ENCODE measurements around the gene GFM1. TPM values are rescaled to one million over a fixed set of nuclear protein-coding genes. Genes with fewer than 3 reads are reported as not detected.

The GFM1 gene
- total RNA-seq, 6 experiments from 2014 or later: 41.6 to 46.4 (median 44.1) TPM

GRCh38 chr3:158703566-158703965 lies 59.2 kb downstream of the GFM1 start:
- peaks cover 78% of the 10 kb centered on the region for H3K4me1 Mint-ChIP-seq (ENCODE audit: low read depth)
- H3K36me3 Mint-ChIP-seq (ENCODE audit: low read depth): peaks cover 38% of the 10 kb centered on the region
- no peak for TF ChIP-seq CTCF (IDR thresholded peaks at IDR 0.05)
- H3K9me3 Mint-ChIP-seq: no peaks in the 10 kb centered on the region
- no peak for DNase-seq
- H3K4me3 Mint-ChIP-seq: peak overlapping the region; percentile 72
- no peaks in the 10 kb centered on the region; the same call in 1 of the 2 replicates for H3K27me3 Mint-ChIP-seq (ENCODE audit: insufficient read depth)
- H3K27ac Mint-ChIP-seq: peak overlapping the region; percentile 97

DNA sequence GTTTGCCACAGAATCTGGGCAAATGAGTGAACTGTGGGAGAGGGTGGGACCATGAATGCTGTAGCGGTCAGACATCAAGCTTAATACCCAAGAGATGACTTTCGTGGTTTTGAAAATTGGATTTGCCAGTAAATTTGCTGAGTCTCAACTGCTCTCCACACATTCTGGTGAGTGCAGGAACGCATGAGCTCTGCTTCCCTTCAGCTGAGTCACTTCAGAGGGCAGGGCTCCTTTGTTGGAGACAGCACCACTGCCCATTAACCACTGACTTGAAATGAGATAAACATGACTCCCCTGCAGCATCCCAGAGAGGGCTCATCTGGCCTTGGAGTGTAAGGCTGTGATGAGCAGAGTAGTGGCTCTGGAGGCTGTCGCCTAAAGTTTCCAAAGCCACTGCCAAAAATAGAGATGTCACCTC lies 65.3 kb downstream of the GFM1 start:
- H3K36me3 Mint-ChIP-seq (ENCODE audit: low read depth): peaks cover 55% of the 10 kb centered on the region
- peaks cover 94% of the 10 kb centered on the region for H3K4me1 Mint-ChIP-seq (ENCODE audit: low read depth)
- H3K27ac Mint-ChIP-seq: peak overlapping the region; percentile 94
- no peaks in the 10 kb centered on the region for H3K9me3 Mint-ChIP-seq
- peak; percentile 98 for DNase-seq
- H3K4me3 Mint-ChIP-seq: peak overlapping the region; percentile 70
- TF ChIP-seq CTCF (IDR thresholded peaks at IDR 0.05): no peak
- H3K27me3 Mint-ChIP-seq (ENCODE audit: insufficient read depth): no peaks in the 10 kb centered on the region; the same call in 1 of the 2 replicates

GRCh38 chr3:158710601-158711000 lies 66.3 kb downstream of the GFM1 start:
- Mint-ChIP-seq H3K27me3 (ENCODE audit: insufficient read depth) (no peaks in the 10 kb centered on the region; the same call in 1 of the 2 replicates), H3K4me3 (no peak overlapping the region; the same call in 1 of the 2 replicates), H3K27ac (peak overlapping the region; percentile 94; the same call in 1 of the 2 replicates), H3K36me3 (ENCODE audit: low read depth) (peaks cover 50% of the 10 kb centered on the region), H3K4me1 (ENCODE audit: low read depth) (peaks cover 85% of the 10 kb centered on the region), H3K9me3 (no peaks in the 10 kb centered on the region)
- TF ChIP-seq CTCF (IDR thresholded peaks at IDR 0.05): no peak
- DNase-seq: no peak

- H3K27ac Mint-ChIP-seq: peak overlapping the region; percentile 60
- H3K4me3 Mint-ChIP-seq: peak overlapping the region; percentile 61
- peak; percentile 60 for DNase-seq
- H3K9me3 Mint-ChIP-seq: no peaks in the 10 kb centered on the region
- peaks cover 86% of the 10 kb centered on the region for H3K4me1 Mint-ChIP-seq (ENCODE audit: low read depth)
- H3K36me3 Mint-ChIP-seq (ENCODE audit: low read depth): peaks cover 42% of the 10 kb centered on the region
- no peak for TF ChIP-seq CTCF (IDR thresholded peaks at IDR 0.05)
- no peaks in the 10 kb centered on the region; the same call in 1 of the 2 replicates for H3K27me3 Mint-ChIP-seq (ENCODE audit: insufficient read depth)
These were observed 67.6 kb downstream of the GFM1 start for GRCh38 chr3:158711886-158712285.

- peaks cover 36% of the 10 kb centered on the region for H3K36me3 Mint-ChIP-seq (ENCODE audit: low read depth)
- no peaks in the 10 kb centered on the region; the same call in 1 of the 2 replicates for H3K27me3 Mint-ChIP-seq (ENCODE audit: insufficient read depth)
- 0 out of 2 replicates have a peak overlapping the region, but pooled peaks have one; percentile 60 for H3K27ac Mint-ChIP-seq
- no peak overlapping the region for H3K4me3 Mint-ChIP-seq
- H3K9me3 Mint-ChIP-seq: no peaks in the 10 kb centered on the region
- no peak for DNase-seq
- peaks cover 87% of the 10 kb centered on the region for H3K4me1 Mint-ChIP-seq (ENCODE audit: low read depth)
- no peak for TF ChIP-seq CTCF (IDR thresholded peaks at IDR 0.05)
These were observed 68.1 kb downstream of the GFM1 start for GRCh38 chr3:158712443-158712842.
